Activated CD4-positive, alpha-beta T cell treated with anti-CD3 and anti-CD28 coated beads, Interleukin-2, amount 10 ng/mL, durations not matched to agents 7 days and 5 days (primary cell): ENCODE data around the gene PJA2. TPM values are rescaled to one million over a fixed set of nuclear protein-coding genes. Genes with fewer than 3 reads are reported as not detected.

Experiments used
- CTCF ChIA-PET: fragments of 350-600 bp; sonication (Branson Sonifier 250); formaldehyde crosslinking; loops from one replicate; lab custom pipeline; 2021; ENCODE audit warnings: antibody characterized with exemption; lab: Charles Lee
- POLR2A ChIA-PET: fragments of 350-600 bp; sonication (Branson Sonifier 250); formaldehyde crosslinking; loops from one replicate; lab custom pipeline; 2021; ENCODE audit warnings: antibody characterized with exemption; lab: Charles Lee
- DNase-seq: peaks from one replicate; pipeline ENCODE4 v3.0.0-alpha.2; 2020
- H3K27ac Mint-ChIP-seq: one replicate; pipeline ENCODE4 v1.8.0; 2021; ENCODE audit warnings: mild to moderate bottlenecking, moderate library complexity, mixed read lengths
- H3K27me3 Mint-ChIP-seq: one replicate; pipeline ENCODE4 v1.8.0; 2021; ENCODE audit warnings: mixed read lengths
- H3K36me3 Mint-ChIP-seq: one replicate; pipeline ENCODE4 v1.8.0; 2021; ENCODE audit warnings: low read depth, mixed read lengths
- H3K4me1 Mint-ChIP-seq: one replicate; pipeline ENCODE4 v1.8.0; 2021; ENCODE audit warnings: mixed read lengths
- H3K4me3 Mint-ChIP-seq: one replicate; pipeline ENCODE4 v1.8.0; 2021; ENCODE audit warnings: mild to moderate bottlenecking, moderate library complexity, mixed read lengths
- H3K9me3 Mint-ChIP-seq: one replicate; pipeline ENCODE4 v1.8.0; 2021; ENCODE audit warnings: mixed read lengths
- total RNA-seq, 2 experiments: library from RNA; stranded (reverse); gene quantifications; one replicate each; pipeline ENCODE4 v1.2.3, GENCODE V29; 2021

Gene PJA2
- total RNA-seq, 2 experiments from 2014 or later = 51.7 to 58.7 TPM

GRCh38 chr5:109359642-109360041 is 50.1 kb downstream of the PJA2 start:
- ChIA-PET POLR2A (no interaction called here), CTCF (no interaction called here)
- H3K36me3 Mint-ChIP-seq = peaks cover 53% of the 10 kb centered on the region

GRCh38 chr5:109357807-109358206 is 52.0 kb downstream of the PJA2 start:
- POLR2A ChIA-PET = no interaction called here
- DNase-seq = no peak
- Mint-ChIP-seq H3K36me3 (peaks cover 51% of the 10 kb centered on the region), H3K27me3 (no peaks in the 10 kb centered on the region), H3K4me1 (no peaks in the 10 kb centered on the region), H3K4me3 (no peak overlapping the region), H3K27ac (no peak overlapping the region), H3K9me3 (no peaks in the 10 kb centered on the region)
- CTCF ChIA-PET = no interaction called here

More at GRCh38 chr5:109359642-109360041, 50.1 kb downstream of the PJA2 start:
- Mint-ChIP-seq H3K9me3 (no peaks in the 10 kb centered on the region), H3K27ac (no peak overlapping the region), H3K4me1 (no peaks in the 10 kb centered on the region), H3K4me3 (no peak overlapping the region), H3K27me3 (no peaks in the 10 kb centered on the region)
- no peak for DNase-seq

GRCh38 chr5:109354761-109355160 is 55.0 kb downstream of the PJA2 start:
- peak; percentile 6 for DNase-seq
- no peak overlapping the region for H3K27ac Mint-ChIP-seq
- CTCF ChIA-PET = no interaction called here
- POLR2A ChIA-PET = no interaction called here
- peaks cover 31% of the 10 kb centered on the region for H3K36me3 Mint-ChIP-seq
- no peaks in the 10 kb centered on the region for H3K4me1 Mint-ChIP-seq
- H3K4me3 Mint-ChIP-seq = no peak overlapping the region
- H3K27me3 Mint-ChIP-seq = no peaks in the 10 kb centered on the region
- H3K9me3 Mint-ChIP-seq = no peaks in the 10 kb centered on the region

- Mint-ChIP-seq H3K4me1 (no peaks in the 10 kb centered on the region), H3K27ac (no peak overlapping the region), H3K9me3 (no peaks in the 10 kb centered on the region), H3K4me3 (no peak overlapping the region), H3K27me3 (no peaks in the 10 kb centered on the region), H3K36me3 (peaks cover 24% of the 10 kb centered on the region)
- CTCF ChIA-PET = interaction anchor here (0.9 kb wide), 1 partner anchor 22 kb away, joined by 3 read pairs; no protein-coding TSS in a partner anchor
- DNase-seq = no peak
- POLR2A ChIA-PET = no interaction called here
Measured at GRCh38 chr5:109351988-109352864, 57.5 kb downstream of the PJA2 start.

- Mint-ChIP-seq H3K4me3 (no peak overlapping the region), H3K27me3 (no peaks in the 10 kb centered on the region), H3K36me3 (peaks cover 23% of the 10 kb centered on the region), H3K27ac (no peak overlapping the region), H3K4me1 (no peaks in the 10 kb centered on the region), H3K9me3 (no peaks in the 10 kb centered on the region)
- no peak for DNase-seq
- ChIA-PET POLR2A (no interaction called here), CTCF (no interaction called here)
Measured at GRCh38 chr5:109350537-109351270, 59.1 kb downstream of the PJA2 start.

GRCh38 chr5:109349388-109349787 is 60.4 kb downstream of the PJA2 start:
- Mint-ChIP-seq H3K27me3 (no peaks in the 10 kb centered on the region), H3K36me3 (peaks cover 24% of the 10 kb centered on the region), H3K4me1 (no peaks in the 10 kb centered on the region), H3K4me3 (no peak overlapping the region), H3K9me3 (no peaks in the 10 kb centered on the region), H3K27ac (no peak overlapping the region)
- DNase-seq = no peak
- CTCF ChIA-PET = no interaction called here
- POLR2A ChIA-PET = interaction anchor here (0.6 kb wide), 1 partner anchor 55 kb away, joined by 4 read pairs; no protein-coding TSS in a partner anchor

GRCh38 chr5:109347252-109347888 is 62.4 kb downstream of the PJA2 start:
- no peaks in the 10 kb centered on the region for H3K9me3 Mint-ChIP-seq
- H3K4me3 Mint-ChIP-seq = no peak overlapping the region
- ChIA-PET CTCF (interaction anchor here (1.2 kb wide), 1 partner anchor 17 kb away, joined by 4 read pairs; no protein-coding TSS in a partner anchor), POLR2A (no interaction called here)
- no peak overlapping the region for H3K27ac Mint-ChIP-seq
- DNase-seq = no peak
- H3K4me1 Mint-ChIP-seq = no peaks in the 10 kb centered on the region
- no peaks in the 10 kb centered on the region for H3K27me3 Mint-ChIP-seq
- H3K36me3 Mint-ChIP-seq = peaks cover 24% of the 10 kb centered on the region

- no peak for DNase-seq
- peaks cover 24% of the 10 kb centered on the region for H3K36me3 Mint-ChIP-seq
- H3K9me3 Mint-ChIP-seq = no peaks in the 10 kb centered on the region
- H3K27ac Mint-ChIP-seq = no peak overlapping the region
- CTCF ChIA-PET = interaction anchor here (0.6 kb wide), 1 partner anchor 363 kb away, joined by 3 read pairs; no protein-coding TSS in a partner anchor
- no peaks in the 10 kb centered on the region for H3K4me1 Mint-ChIP-seq
- POLR2A ChIA-PET = interaction anchor here (0.7 kb wide), 1 partner anchor 59 kb away, joined by 3 read pairs; no protein-coding TSS in a partner anchor
- no peaks in the 10 kb centered on the region for H3K27me3 Mint-ChIP-seq
- H3K4me3 Mint-ChIP-seq = no peak overlapping the region
Measured at GRCh38 chr5:109345699-109346098, 64.1 kb downstream of the PJA2 start.

- Mint-ChIP-seq H3K4me3 (no peak overlapping the region), H3K36me3 (peaks cover 28% of the 10 kb centered on the region), H3K4me1 (peaks cover 2% of the 10 kb centered on the region), H3K27me3 (no peaks in the 10 kb centered on the region), H3K27ac (no peak overlapping the region), H3K9me3 (no peaks in the 10 kb centered on the region)
- no peak for DNase-seq
- POLR2A ChIA-PET = no interaction called here
- CTCF ChIA-PET = no interaction called here
Measured at GRCh38 chr5:109340351-109340750, 69.4 kb downstream of the PJA2 start.

- H3K4me3 Mint-ChIP-seq = no peak overlapping the region
- ChIA-PET POLR2A (no interaction called here), CTCF (interaction anchor here (0.8 kb wide), 1 partner anchor 35 kb away, joined by 3 read pairs; no protein-coding TSS in a partner anchor)
- peaks cover under 1% of the 10 kb centered on the region for H3K4me1 Mint-ChIP-seq
- H3K9me3 Mint-ChIP-seq = no peaks in the 10 kb centered on the region
- H3K27me3 Mint-ChIP-seq = no peaks in the 10 kb centered on the region
- DNase-seq = no peak
- peaks cover 25% of the 10 kb centered on the region for H3K36me3 Mint-ChIP-seq
- H3K27ac Mint-ChIP-seq = no peak overlapping the region
Measured at GRCh38 chr5:109335114-109335513, 74.7 kb downstream of the PJA2 start.

- no peaks in the 10 kb centered on the region for H3K4me1 Mint-ChIP-seq
- CTCF ChIA-PET = no interaction called here
Measured at GRCh38 chr5:109334056-109334455, 75.7 kb downstream of the PJA2 start.

GRCh38 chr5:109329333-109330237 is 80.2 kb downstream of the PJA2 start:
- POLR2A ChIA-PET = no interaction called here
- H3K36me3 Mint-ChIP-seq = peaks cover 4% of the 10 kb centered on the region
- no peak overlapping the region for H3K4me3 Mint-ChIP-seq
- no peaks in the 10 kb centered on the region for H3K27me3 Mint-ChIP-seq
- H3K4me1 Mint-ChIP-seq = no peaks in the 10 kb centered on the region
- CTCF ChIA-PET = no interaction called here
- H3K27ac Mint-ChIP-seq = no peak overlapping the region
- DNase-seq = no peak
- H3K9me3 Mint-ChIP-seq = no peaks in the 10 kb centered on the region

More at GRCh38 chr5:109334056-109334455, 75.7 kb downstream of the PJA2 start:
- Mint-ChIP-seq H3K4me3 (no peak overlapping the region), H3K27ac (no peak overlapping the region), H3K27me3 (no peaks in the 10 kb centered on the region), H3K36me3 (peaks cover 19% of the 10 kb centered on the region), H3K9me3 (no peaks in the 10 kb centered on the region)
- DNase-seq = no peak
- POLR2A ChIA-PET = no interaction called here
